Esophagus (tissue), 2 donors: Measurements from ENCODE around the gene MT3. TPM values are rescaled to one million over a fixed set of nuclear protein-coding genes. Genes with fewer than 3 reads are reported as not detected.

Experiments used
- H3K27ac ChIP-seq, 2 donors: one replicate each; pipeline ENCODE4 v1.5.1; 2013; ENCODE audit warnings: low read depth in 2 of 2, mild to moderate bottlenecking in 2 of 2, inconsistent platforms in 1 of 2, low read length in 1 of 2, moderate library complexity in 1 of 2
- H3K27me3 ChIP-seq, 2 donors: one replicate each; pipeline ENCODE4 v1.6.1; 2013; ENCODE audit warnings: low read length in 2 of 2, control low read depth in 1 of 2, mild to moderate bottlenecking in 1 of 2; ENCODE audit not compliant: insufficient read depth in 2 of 2, control insufficient read depth in 1 of 2
- H3K36me3 ChIP-seq, 2 donors: one replicate each; pipeline ENCODE4 v1.6.1; 2013; ENCODE audit warnings: low read length in 1 of 2; ENCODE audit not compliant: control insufficient read depth in 2 of 2, insufficient read depth in 2 of 2
- H3K4me1 ChIP-seq, 2 donors: one replicate each; pipeline ENCODE4 v1.6.1; 2013; ENCODE audit warnings: low read length in 1 of 2; ENCODE audit not compliant: control insufficient read depth in 2 of 2, insufficient read depth in 2 of 2
- H3K4me3 ChIP-seq, 2 donors: one replicate each; pipeline ENCODE4 v1.5.1; 2013; ENCODE audit warnings: low read length in 2 of 2, mild to moderate bottlenecking in 2 of 2, low read depth in 1 of 2, moderate library complexity in 1 of 2
- H3K9me3 ChIP-seq, 2 donors: one replicate each; pipeline ENCODE4 v1.6.1; 2013; ENCODE audit warnings: mild to moderate bottlenecking in 2 of 2, low read depth in 1 of 2, low read length in 1 of 2, moderate library complexity in 1 of 2; ENCODE audit not compliant: control insufficient read depth in 2 of 2, insufficient read depth in 1 of 2
- WGBS, 2 donors: extraction: QIAGEN DNeasy Blood & Tissue Kit; methylation state at CpG; one replicate each; pipeline ENCODE4 v1.1.7; 2013; 5-methylcytosine and 5-hydroxymethylcytosine counted together
- polyA plus RNA-seq, 2 donors: library from polyadenylated mRNA; stranded (reverse); fragments of 200-250 nt; gene quantifications; one replicate each; pipeline ENCODE4 v1.2.3, GENCODE V29; 2013
- donor health status: healthy with polysubstance abuse.
- donor health status: Bipolar disorder and iron deficiency.

MT3 gene
- polyA plus RNA-seq, 2 donors = 0.67 to 0.96 TPM

- H3K4me1 ChIP-seq = peaks cover 0 to 28% of the 10 kb centered on the region in 2 donors
- WGBS, 2 donors = 3 to 5% methylated on average over 62 of the region's 62 CpGs
- no peaks in the 10 kb centered on the region for H3K36me3 ChIP-seq
- no peaks in the 10 kb centered on the region for H3K9me3 ChIP-seq
- no peaks in the 10 kb centered on the region for H3K27me3 ChIP-seq
- H3K27ac ChIP-seq = peak within 1 kb of the TSS; percentile 93 to 97
- H3K4me3 ChIP-seq = peak within 1 kb of the TSS; percentile 51 to 56
Observed at GRCh38 chr16:56608043-56608875, 18.9 kb downstream of the MT3 start, which contains the start of gene MT2A. MT2A (plus strand) TSS chr16:56608584; CDS start chr16:56608656, 72 bp downstream.

GRCh38 chr16:56608876-56609462, 19.6 kb downstream of the MT3 start:
- Histone ChIP-seq H3K36me3 (no peaks in the 10 kb centered on the region), H3K4me1 (peaks cover 0 to 28% of the 10 kb centered on the region in 2 donors), H3K9me3 (no peaks in the 10 kb centered on the region), H3K27me3 (no peaks in the 10 kb centered on the region), H3K4me3 (peak overlapping the region; percentile 51 to 56), H3K27ac (peak overlapping the region; percentile 77 to 79)
- 0% methylated on average over 21 of the region's 21 CpGs for WGBS, 2 donors

GRCh38 chr16:56609463-56609921, 20.2 kb downstream of the MT3 start:
- Histone ChIP-seq H3K9me3 (no peaks in the 10 kb centered on the region), H3K27me3 (no peaks in the 10 kb centered on the region), H3K27ac (peak overlapping the region; percentile 79 to 92), H3K36me3 (no peaks in the 10 kb centered on the region), H3K4me3 (peak overlapping the region; percentile 51 to 56), H3K4me1 (peaks cover 0 to 28% of the 10 kb centered on the region in 2 donors)
- WGBS, 2 donors = 0 to 1% methylated on average over 6 of the region's 6 CpGs

DNA sequence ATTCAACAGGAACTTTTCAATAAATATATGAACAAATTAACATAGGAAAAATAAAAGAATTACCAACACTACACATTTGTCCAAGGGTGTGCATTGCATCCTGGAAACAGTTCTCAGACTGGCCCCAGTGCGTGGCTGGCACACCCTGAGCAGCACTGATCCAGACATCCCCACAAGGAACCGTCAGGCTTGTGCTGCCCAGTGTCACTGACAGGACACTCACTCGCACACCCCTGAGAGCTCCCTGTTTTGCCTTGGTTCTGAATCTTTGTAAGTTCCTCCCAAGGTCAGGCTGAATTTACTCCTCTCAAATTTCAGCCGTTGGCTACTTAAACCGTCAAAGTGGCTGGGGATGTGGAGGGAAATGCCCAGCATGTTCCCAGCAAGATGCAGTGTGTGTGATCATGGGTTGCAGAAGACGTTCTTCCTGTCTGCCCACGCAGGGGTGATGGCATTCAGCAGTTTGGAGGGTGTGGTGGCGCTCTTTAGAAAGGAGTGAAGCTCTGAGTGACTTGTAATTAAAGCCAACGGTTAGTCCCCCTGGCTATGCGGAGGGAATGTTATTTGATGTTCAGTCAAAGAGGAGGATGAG, 20.8 kb downstream of the MT3 start:
- H3K27ac ChIP-seq = peak overlapping the region; percentile 79 to 97
- no peaks in the 10 kb centered on the region for H3K36me3 ChIP-seq
- peaks cover 0 to 28% of the 10 kb centered on the region in 2 donors for H3K4me1 ChIP-seq
- H3K4me3 ChIP-seq = peak overlapping the region in 1 of 2 donors; percentile 56
- H3K9me3 ChIP-seq = no peaks in the 10 kb centered on the region
- WGBS, 2 donors = 7 to 9% methylated on average over 10 of the region's 10 CpGs
- H3K27me3 ChIP-seq = no peaks in the 10 kb centered on the region

GRCh38 chr16:56610609-56611111, 21.3 kb downstream of the MT3 start:
- 20 to 22% methylated on average over 2 of the region's 2 CpGs for WGBS, 2 donors

GRCh38 chr16:56611281-56611833, 22.0 kb downstream of the MT3 start:
- WGBS, 2 donors = 58 to 64% methylated on average over 2 of the region's 2 CpGs
- Histone ChIP-seq H3K9me3 (no peaks in the 10 kb centered on the region), H3K27me3 (no peaks in the 10 kb centered on the region), H3K27ac (peak overlapping the region; percentile 79 to 97), H3K4me3 (no peak overlapping the region), H3K4me1 (peaks cover 0 to 25% of the 10 kb centered on the region in 2 donors), H3K36me3 (no peaks in the 10 kb centered on the region)

More at GRCh38 chr16:56610609-56611111, 21.3 kb downstream of the MT3 start:
- no peaks in the 10 kb centered on the region for H3K36me3 ChIP-seq
- peak overlapping the region; percentile 79 to 97 for H3K27ac ChIP-seq
- no peaks in the 10 kb centered on the region for H3K9me3 ChIP-seq
- H3K4me3 ChIP-seq = no peak overlapping the region
- H3K27me3 ChIP-seq = no peaks in the 10 kb centered on the region
- H3K4me1 ChIP-seq = peaks cover 0 to 28% of the 10 kb centered on the region in 2 donors

GRCh38 chr16:56613706-56614105, 24.4 kb downstream of the MT3 start:
- Histone ChIP-seq H3K4me1 (peaks cover 0 to 16% of the 10 kb centered on the region in 2 donors), H3K4me3 (no peak overlapping the region), H3K9me3 (no peaks in the 10 kb centered on the region), H3K27me3 (no peaks in the 10 kb centered on the region), H3K27ac (no peak overlapping the region), H3K36me3 (no peaks in the 10 kb centered on the region)

GRCh38 chr16:56614549-56614991, 25.2 kb downstream of the MT3 start:
- no peak overlapping the region for H3K4me3 ChIP-seq
- no peaks in the 10 kb centered on the region for H3K27me3 ChIP-seq
- no peaks in the 10 kb centered on the region for H3K9me3 ChIP-seq
- H3K4me1 ChIP-seq = peaks cover 0 to 16% of the 10 kb centered on the region in 2 donors
- no peak overlapping the region for H3K27ac ChIP-seq
- H3K36me3 ChIP-seq = no peaks in the 10 kb centered on the region

DNA sequence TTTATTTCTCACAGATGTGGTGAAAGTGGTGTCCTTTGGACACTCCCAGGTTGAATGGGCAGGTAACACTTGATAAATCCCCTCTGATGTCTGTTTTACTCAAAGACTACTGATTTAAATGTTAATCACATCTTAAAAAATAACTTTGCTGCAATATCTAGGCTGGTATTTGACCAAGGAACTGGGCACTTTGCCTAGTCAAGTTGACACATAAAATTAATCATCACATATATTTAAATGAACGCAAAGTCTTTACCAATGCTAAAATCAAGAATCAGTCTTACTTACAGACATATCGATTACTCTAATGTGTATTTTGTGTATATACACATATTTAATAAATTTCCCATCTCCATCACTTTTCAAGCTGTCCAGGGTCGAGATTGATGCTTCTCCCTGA, 26.0 kb downstream of the MT3 start:
- Histone ChIP-seq H3K4me1 (peaks cover 0 to 12% of the 10 kb centered on the region in 2 donors), H3K36me3 (no peaks in the 10 kb centered on the region), H3K4me3 (no peak overlapping the region), H3K27me3 (no peaks in the 10 kb centered on the region), H3K9me3 (no peaks in the 10 kb centered on the region), H3K27ac (no peak overlapping the region)
- WGBS, 2 donors = 71 to 73% methylated on average over 3 of the region's 3 CpGs
